ENCODE data around the gene ZNF750. TPM values are rescaled to one million over a fixed set of nuclear protein-coding genes. Genes with fewer than 3 reads are reported as not detected.
A peak's percentile ranks its signal among the peaks of the same experiment; 100 is the strongest.

Gene ZNF750
- total and polyA plus RNA-seq, 8 donors, result 0.38 to 3.4 (median 0.68) TPM

DNA sequence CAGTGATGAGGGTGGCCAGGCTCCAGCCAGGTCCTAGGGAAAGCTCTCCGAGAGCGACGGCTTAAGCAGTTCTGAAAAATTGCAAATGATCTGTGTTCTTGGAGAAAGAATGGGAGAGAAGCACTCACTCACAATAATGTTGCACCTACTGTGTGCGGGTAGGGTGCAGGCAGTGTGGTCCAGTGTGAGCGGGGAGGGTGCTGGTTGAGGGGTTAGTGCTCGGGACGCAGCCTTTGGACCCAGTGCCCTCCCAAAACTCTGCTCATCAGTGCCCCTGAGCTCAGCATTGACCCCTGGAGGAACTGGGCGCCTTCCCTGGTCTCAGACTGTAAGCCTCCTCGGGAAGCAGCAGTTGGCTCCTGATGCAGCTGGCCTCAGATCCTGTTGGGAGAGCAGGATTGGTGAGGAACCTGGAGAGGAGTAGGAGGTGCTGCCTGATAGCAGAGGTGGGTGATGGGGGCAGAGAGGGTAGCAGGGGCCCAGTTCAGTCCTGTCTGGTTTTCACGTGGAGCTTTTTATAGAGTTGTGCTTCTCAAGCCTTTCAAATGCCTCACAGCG is 23.6 kb upstream of the ZNF750 start:
- H3K9me3 ChIP-seq, result no peaks in the 10 kb centered on the region
- no peak overlapping the region for H3K4me3 ChIP-seq
- no peak overlapping the region for H3K27ac ChIP-seq
- peak in 1 of 4 donors; percentile 23 for DNase-seq
- H3K4me1 ChIP-seq, result peaks cover 12 to 38% of the 10 kb centered on the region in 2 donors
- TF ChIP-seq, protein P1, sequence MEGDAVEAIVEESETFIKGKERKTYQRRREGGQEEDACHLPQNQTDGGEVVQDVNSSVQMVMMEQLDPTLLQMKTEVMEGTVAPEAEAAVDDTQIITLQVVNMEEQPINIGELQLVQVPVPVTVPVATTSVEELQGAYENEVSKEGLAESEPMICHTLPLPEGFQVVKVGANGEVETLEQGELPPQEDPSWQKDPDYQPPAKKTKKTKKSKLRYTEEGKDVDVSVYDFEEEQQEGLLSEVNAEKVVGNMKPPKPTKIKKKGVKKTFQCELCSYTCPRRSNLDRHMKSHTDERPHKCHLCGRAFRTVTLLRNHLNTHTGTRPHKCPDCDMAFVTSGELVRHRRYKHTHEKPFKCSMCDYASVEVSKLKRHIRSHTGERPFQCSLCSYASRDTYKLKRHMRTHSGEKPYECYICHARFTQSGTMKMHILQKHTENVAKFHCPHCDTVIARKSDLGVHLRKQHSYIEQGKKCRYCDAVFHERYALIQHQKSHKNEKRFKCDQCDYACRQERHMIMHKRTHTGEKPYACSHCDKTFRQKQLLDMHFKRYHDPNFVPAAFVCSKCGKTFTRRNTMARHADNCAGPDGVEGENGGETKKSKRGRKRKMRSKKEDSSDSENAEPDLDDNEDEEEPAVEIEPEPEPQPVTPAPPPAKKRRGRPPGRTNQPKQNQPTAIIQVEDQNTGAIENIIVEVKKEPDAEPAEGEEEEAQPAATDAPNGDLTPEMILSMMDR (IDR thresholded peaks at IDR 0.05), result no peak
- H3K27me3 ChIP-seq, result no peaks in the 10 kb centered on the region
- intact Hi-C loops (cut with DNase I), result no loop called here
- H3K36me3 ChIP-seq, result peaks cover 0 to 3% of the 10 kb centered on the region in 2 donors
- no peak for ATAC-seq

DNA sequence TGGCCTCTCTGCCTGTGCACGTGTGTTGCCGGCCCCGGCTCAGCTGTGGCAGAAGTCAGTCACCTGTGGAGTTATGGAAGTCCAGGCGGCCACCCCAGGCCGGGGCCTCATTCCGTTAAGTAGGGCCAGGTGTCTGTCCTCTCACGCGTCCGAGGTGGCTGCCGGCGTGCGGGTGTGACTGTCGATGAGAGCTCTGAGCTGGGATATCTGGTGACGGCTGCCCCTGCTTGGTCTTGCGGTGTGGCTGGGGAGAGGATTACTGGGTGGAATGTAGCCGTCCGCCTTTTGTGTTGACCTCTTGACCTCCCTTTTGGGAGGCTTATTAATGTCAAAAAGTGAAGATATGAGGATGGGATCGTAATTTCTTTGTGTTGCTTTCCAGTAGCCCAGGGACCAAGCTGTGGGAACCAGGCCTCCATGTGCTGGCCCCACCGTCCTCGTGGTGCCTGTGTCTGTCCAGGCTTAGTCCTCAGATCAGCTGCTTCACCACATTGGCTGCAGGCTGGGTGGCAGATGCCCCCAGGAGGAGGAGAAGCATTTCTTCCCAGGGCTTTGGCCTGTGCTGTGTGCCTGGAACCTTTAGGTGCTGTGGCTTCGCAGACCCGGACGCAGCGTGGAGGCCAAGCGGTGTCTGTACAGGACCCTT is 23.0 kb upstream of the ZNF750 start:
- Histone ChIP-seq H3K4me3 (no peak overlapping the region), H3K36me3 (peaks cover 0 to 3% of the 10 kb centered on the region in 2 donors), H3K27ac (no peak overlapping the region), H3K27me3 (no peaks in the 10 kb centered on the region), H3K9me3 (no peaks in the 10 kb centered on the region), H3K4me1 (peaks cover 12 to 38% of the 10 kb centered on the region in 2 donors)
- ATAC-seq, result no peak
- DNase-seq, result peak in 2 of 4 donors; percentile 29 to 80
- intact Hi-C loops (cut with DNase I), result no loop called here
- TF ChIP-seq, protein P1 (IDR thresholded peaks at IDR 0.05), result no peak

DNA sequence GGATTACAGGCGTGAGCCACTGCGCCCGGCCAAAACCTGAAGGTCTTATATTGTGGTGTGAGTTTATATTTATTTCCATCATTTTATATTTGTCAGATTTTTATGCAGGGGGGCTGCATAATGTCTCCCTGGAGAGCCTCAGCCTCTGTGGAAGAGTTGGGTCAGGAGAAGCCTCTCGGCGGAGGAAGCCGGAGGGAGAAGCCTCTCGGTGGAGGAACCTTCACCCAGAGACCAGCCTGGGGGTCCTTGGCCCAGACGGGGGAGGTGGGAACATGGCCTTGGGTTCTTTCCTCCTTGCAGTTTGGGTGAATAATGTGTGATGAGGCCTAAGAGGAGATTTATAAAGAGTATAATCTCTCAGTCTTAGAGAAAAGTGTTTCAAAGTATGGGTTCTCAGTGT is 22.4 kb upstream of the ZNF750 start:
- TF ChIP-seq, protein P1 (IDR thresholded peaks at IDR 0.05), result no peak
- Histone ChIP-seq H3K4me3 (no peak overlapping the region), H3K9me3 (no peaks in the 10 kb centered on the region), H3K27me3 (no peaks in the 10 kb centered on the region), H3K27ac (no peak overlapping the region), H3K4me1 (peaks cover 12 to 38% of the 10 kb centered on the region in 2 donors), H3K36me3 (peaks cover 0 to 3% of the 10 kb centered on the region in 2 donors)
- DNase-seq (no peak), ATAC-seq (no peak)
- intact Hi-C loops (cut with DNase I), result no loop called here

DNA sequence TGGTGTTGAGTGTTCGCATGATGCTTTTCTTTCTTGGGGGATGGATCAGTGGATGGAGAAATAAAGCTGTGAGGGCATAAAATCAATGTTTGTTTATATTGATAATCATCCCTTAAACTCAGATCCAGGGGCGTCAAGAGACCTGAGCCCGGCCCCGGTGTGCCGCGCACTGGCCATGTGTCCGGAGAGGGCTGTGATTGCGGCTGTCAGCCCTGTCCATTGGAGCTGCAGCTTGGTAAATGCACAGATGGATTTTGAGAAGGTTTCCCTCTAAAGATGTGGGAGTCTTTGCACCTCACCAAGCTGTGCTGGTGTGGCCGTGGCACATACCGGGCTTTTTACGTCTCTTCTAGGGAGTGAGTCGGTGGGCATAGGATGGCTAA is 21.6 kb upstream of the ZNF750 start:
- Histone ChIP-seq H3K4me1 (peaks cover 12 to 33% of the 10 kb centered on the region in 2 donors), H3K36me3 (peaks cover 0 to 3% of the 10 kb centered on the region in 2 donors), H3K27ac (no peak overlapping the region), H3K27me3 (no peaks in the 10 kb centered on the region), H3K9me3 (no peaks in the 10 kb centered on the region), H3K4me3 (no peak overlapping the region)
- intact Hi-C loops (cut with DNase I), result no loop called here
- DNase-seq (peak in 1 of 4 donors; percentile 4), ATAC-seq (no peak)
- TF ChIP-seq, protein P1 (IDR thresholded peaks at IDR 0.05), result no peak

DNA sequence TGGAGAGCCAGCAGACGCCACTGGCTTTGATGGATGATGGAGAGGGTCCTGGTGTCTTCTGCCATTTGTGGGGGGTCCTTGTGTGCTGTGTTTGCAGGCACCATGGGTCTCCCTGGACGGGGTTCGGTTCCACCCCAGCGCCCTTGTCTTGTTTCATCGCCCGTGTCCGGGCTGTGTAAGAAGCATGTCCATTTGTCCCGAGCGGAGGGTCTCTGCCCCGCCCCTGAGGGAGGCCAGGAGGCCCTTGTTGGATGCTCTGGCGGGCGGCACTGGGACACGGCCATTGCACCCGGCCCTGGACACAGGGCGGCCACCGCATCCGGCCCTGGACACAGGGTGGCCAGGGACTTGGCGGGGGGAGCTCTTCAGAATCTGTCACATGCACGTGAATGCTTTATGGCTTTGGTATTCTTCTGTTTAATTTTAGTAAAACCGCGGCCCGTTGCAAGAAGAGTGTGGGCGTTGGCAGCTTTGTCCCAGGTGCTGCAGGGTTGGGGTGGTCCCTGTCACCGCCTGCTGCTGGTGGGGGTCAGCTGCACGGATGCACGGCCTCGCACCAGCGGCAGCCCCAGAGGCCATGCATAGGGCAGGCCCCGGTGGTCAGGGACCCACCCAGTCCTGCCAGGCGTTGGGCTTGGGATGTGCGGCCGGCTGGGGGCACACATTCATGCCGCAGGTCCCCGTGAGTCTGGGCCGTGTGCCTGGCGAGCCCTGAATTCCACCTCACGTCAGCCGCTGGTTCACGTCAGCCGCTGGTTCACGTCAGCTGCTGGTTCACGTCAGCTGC is 21.0 kb upstream of the ZNF750 start:
- Histone ChIP-seq H3K4me1 (peaks cover 12 to 33% of the 10 kb centered on the region in 2 donors), H3K27ac (peak overlapping the region in 1 of 2 donors; percentile 69), H3K27me3 (no peaks in the 10 kb centered on the region), H3K4me3 (no peak overlapping the region), H3K36me3 (peaks cover 0 to 3% of the 10 kb centered on the region in 2 donors), H3K9me3 (no peaks in the 10 kb centered on the region)
- DNase-seq (peak in 2 of 4 donors; percentile 30 to 67), ATAC-seq (no peak)
- TF ChIP-seq, protein P1 (IDR thresholded peaks at IDR 0.05), result no peak
- intact Hi-C loops (cut with DNase I), result no loop called here

All from left lung (tissue), 10 donors.